HG03175 (cell line): ENCODE measurements around the gene BDH1.

Experiments used
- ATAC-seq: cut with Tn5 transposase; IDR thresholded peaks from one replicate; pipeline ENCODE4 v1.9.1; 2021; ENCODE audit warnings: mild to moderate bottlenecking, moderate library complexity; ENCODE audit not compliant: unreplicated experiment

Gene BDH1

DNA sequence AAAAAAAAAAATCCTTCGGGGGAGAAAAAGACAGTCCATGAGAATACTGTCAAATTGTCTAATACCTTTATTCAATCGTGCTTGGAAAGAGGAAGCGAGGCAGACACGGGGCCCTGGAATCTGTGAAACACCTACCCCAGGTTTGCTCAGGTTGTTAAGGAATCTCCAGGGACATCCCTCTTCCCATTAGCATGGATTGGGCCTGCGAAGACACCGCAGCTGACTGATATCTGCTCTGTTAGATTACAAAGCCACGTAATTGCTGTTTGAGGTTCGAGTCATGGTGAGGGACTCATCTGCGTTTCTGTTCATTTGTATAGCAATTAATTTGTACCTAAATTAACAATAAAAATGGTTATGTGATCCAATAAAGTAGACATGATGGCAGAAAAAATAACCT is 91.0 kb downstream of the BDH1 start:
- ATAC-seq: no peak

DNA sequence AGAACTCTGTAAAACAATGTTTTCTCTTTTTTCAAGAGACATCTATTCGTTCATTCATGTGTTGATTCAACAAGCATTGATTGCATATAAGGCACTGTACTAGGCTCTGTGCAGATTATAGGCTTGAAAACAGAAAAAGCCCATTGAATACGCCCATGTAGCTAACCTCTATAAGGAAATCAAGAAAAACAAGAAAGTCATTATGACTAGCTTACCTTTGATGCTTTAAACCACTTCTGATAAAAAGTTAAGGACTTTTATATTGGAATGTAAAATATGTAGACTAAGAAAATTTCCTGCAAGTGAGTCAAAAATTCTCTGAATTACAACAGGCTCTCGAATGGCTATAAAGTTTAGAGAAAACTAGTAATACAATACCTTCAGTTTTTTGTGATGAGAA is 92.5 kb downstream of the BDH1 start:
- ATAC-seq: no peak

DNA sequence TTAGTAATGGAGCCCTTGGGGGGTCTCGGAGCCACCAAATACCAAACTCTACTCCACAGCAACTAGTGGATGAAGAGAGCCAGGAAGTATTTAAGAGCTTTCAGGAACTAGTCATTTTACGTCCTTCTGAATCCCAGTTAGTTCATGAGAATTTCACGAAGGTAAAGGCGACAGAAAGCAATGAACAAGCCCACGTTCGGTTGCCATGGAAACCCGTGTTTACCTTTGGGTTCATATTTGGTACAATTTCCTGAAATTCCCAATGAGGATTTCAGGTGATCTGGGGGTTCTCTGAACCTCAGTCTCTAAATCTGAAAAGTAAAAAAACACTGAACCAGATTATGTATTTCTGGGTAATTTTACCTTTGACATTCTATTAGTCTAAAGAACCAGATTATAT is 93.0 kb downstream of the BDH1 start:
- ATAC-seq: no peak

DNA sequence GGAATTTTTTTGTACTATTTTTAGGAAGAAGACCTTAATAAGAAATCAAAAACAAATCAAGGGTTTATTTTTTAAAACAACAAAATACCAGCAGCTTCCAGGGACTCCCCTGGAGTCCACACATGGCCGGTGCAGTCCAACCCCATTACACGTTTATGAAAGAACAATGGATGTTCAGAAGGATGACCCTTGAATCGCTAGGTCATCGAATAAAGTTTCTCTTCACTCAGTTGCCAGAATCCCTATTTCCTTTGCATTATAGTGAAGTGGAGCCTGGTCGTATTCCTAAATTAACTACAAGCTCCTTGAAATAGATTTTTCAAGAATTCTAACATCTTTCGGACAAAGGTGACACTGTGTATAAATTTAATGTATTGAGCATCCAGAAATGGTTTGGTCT is 95.1 kb downstream of the BDH1 start:
- ATAC-seq: no peak

DNA sequence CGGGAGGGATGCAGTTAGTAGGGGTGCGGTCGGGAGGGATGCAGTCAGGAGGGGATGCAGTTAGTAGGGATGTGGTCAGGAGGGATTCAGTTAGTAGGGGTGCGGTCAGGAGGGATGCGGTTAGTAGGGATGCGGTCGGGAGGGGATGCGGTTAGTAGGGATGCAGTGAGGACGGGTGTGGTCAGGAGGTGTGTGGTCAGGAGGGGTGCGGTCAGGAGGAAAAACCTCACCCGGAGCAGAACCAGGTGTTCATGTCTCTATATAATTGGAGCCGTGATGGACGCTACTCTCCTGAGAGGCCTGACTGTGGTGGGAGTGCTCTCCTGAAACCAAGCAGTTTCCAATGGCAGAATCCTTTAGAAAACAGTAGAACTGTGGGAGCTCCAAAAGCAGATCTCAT is 95.8 kb downstream of the BDH1 start:
- ATAC-seq: no peak
